GM18505 (cell line): ENCODE results near the gene ADCY5.

Experiments used
- ATAC-seq: cut with Tn5 transposase; IDR thresholded peaks from one replicate; pipeline ENCODE4 v1.9.1; 2021; ENCODE audit not compliant: unreplicated experiment
- POLR2A ChIP-seq: IDR thresholded peaks from 4 replicates; pipeline ENCODE4 v1.6.1; 2011; ENCODE audit warnings: borderline replicate concordance; ENCODE audit not compliant: insufficient read depth, insufficient read length; ENCODE audit errors: extremely low read depth

ADCY5 gene

GRCh38 chr3:123312331-123313265, 136.3 kb downstream of the ADCY5 start:
- TF ChIP-seq POLR2A, result no peak
- no peak for ATAC-seq

- no peak for ATAC-seq
- TF ChIP-seq POLR2A, result no peak
Measured at GRCh38 chr3:123311201-123311600, 137.7 kb downstream of the ADCY5 start.

GRCh38 chr3:123310741-123311140, 138.1 kb downstream of the ADCY5 start:
- ATAC-seq, result no peak
- TF ChIP-seq POLR2A, result no peak

- no peak for TF ChIP-seq POLR2A
- no peak for ATAC-seq
Measured at GRCh38 chr3:123310186-123310585, 138.7 kb downstream of the ADCY5 start.

- no peak for ATAC-seq
- TF ChIP-seq POLR2A, result no peak
Measured at GRCh38 chr3:123307064-123307463, 141.8 kb downstream of the ADCY5 start.

- ATAC-seq, result no peak
- no peak for TF ChIP-seq POLR2A
Measured at GRCh38 chr3:123305192-123305591, 143.7 kb downstream of the ADCY5 start.

GRCh38 chr3:123303976-123304560, 144.8 kb downstream of the ADCY5 start:
- TF ChIP-seq POLR2A, result no peak
- ATAC-seq, result no peak

GRCh38 chr3:123302961-123303360, 145.9 kb downstream of the ADCY5 start:
- no peak for ATAC-seq
- no peak for TF ChIP-seq POLR2A

GRCh38 chr3:123301331-123302184, 147.3 kb downstream of the ADCY5 start:
- TF ChIP-seq POLR2A, result no peak
- ATAC-seq, result no peak

- no peak for ATAC-seq
- TF ChIP-seq POLR2A, result no peak
Measured at GRCh38 chr3:123300583-123300982, 148.3 kb downstream of the ADCY5 start.

GRCh38 chr3:123300056-123300455, 148.8 kb downstream of the ADCY5 start:
- no peak for TF ChIP-seq POLR2A
- no peak for ATAC-seq

GRCh38 chr3:123299581-123299980, 149.3 kb downstream of the ADCY5 start:
- no peak for ATAC-seq
- no peak for TF ChIP-seq POLR2A

GRCh38 chr3:123298903-123299302, 150.0 kb downstream of the ADCY5 start:
- TF ChIP-seq POLR2A, result no peak
- ATAC-seq, result no peak
